ENCODE data around the gene PPARG.
"Not testable (repeated sequence)": the region's sequence is repeated elsewhere in the genome, so short reads cannot be mapped to it uniquely, and the experiment has no call there.

Gene PPARG

GRCh38 chr3:12440927-12441714 is 152.3 kb downstream of the PPARG start:
- DNase-seq (ENCODE audit: low read depth in 3 of 3), result no peak

- no peak for DNase-seq (ENCODE audit: low read depth in 3 of 3)
Measured at GRCh38 chr3:12442654-12443501, 154.0 kb downstream of the PPARG start.

- DNase-seq (ENCODE audit: low read depth in 3 of 3), result no peak
Measured at GRCh38 chr3:12443781-12444522, 155.1 kb downstream of the PPARG start.

GRCh38 chr3:12444582-12445471 is 156.0 kb downstream of the PPARG start:
- no peak for DNase-seq (ENCODE audit: low read depth in 3 of 3)

GRCh38 chr3:12445523-12446240 is 156.8 kb downstream of the PPARG start:
- DNase-seq (ENCODE audit: low read depth in 3 of 3), result no peak

GRCh38 chr3:12446298-12446697 is 157.4 kb downstream of the PPARG start:
- no peak for DNase-seq (ENCODE audit: low read depth in 3 of 3)

- DNase-seq (ENCODE audit: low read depth in 3 of 3), result no peak
Measured at GRCh38 chr3:12447075-12447474, 158.2 kb downstream of the PPARG start.

- not testable (repeated sequence) for DNase-seq (ENCODE audit: low read depth in 3 of 3)
Measured at GRCh38 chr3:12448404-12449202, 159.7 kb downstream of the PPARG start.

- no peak for DNase-seq (ENCODE audit: low read depth in 3 of 3)
Measured at GRCh38 chr3:12449889-12450682, 161.2 kb downstream of the PPARG start.

- no peak for DNase-seq (ENCODE audit: low read depth in 3 of 3)
Measured at GRCh38 chr3:12451481-12451880, 162.6 kb downstream of the PPARG start.

- no peak for DNase-seq (ENCODE audit: low read depth in 3 of 3)
Measured at GRCh38 chr3:12451960-12452359, 163.1 kb downstream of the PPARG start.

GRCh38 chr3:12452361-12453330 is 163.8 kb downstream of the PPARG start:
- DNase-seq (ENCODE audit: low read depth in 3 of 3), result no peak

- DNase-seq (ENCODE audit: low read depth in 3 of 3), result no peak
Measured at GRCh38 chr3:12454076-12454815, 165.4 kb downstream of the PPARG start.

- DNase-seq (ENCODE audit: low read depth in 3 of 3), result no peak
Measured at GRCh38 chr3:12454816-12455121, 165.9 kb downstream of the PPARG start.

- DNase-seq (ENCODE audit: low read depth in 3 of 3), result no peak
Measured at GRCh38 chr3:12455740-12456139, 166.9 kb downstream of the PPARG start.

- DNase-seq (ENCODE audit: low read depth in 3 of 3), result no peak
Measured at GRCh38 chr3:12456441-12456840, 167.6 kb downstream of the PPARG start.

- not testable (repeated sequence) for DNase-seq (ENCODE audit: low read depth in 3 of 3)
Measured at GRCh38 chr3:12457380-12457779, 168.5 kb downstream of the PPARG start.
